ENCODE results near the gene AHCTF1.

DNA sequence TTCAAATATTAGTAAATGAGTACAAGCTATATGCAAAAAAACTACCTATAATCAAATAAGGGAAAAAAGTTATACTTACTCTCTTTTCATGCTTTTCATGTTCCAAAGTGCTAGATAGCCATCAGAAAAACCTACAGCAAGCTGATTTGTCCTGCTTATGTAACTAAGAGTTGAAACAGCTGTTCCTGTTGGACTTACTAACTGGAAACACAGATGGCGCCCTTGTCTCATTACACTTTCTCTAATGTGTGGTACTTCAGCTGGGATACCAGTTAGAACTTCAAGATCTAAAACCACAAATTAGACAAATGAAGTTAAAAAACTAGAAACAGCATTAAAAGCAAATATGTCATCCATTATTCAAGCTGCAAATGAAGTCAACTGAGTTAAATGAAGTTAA is 24.3 kb downstream of the AHCTF1 start:
- TF ChIP-seq, protein P1, sequence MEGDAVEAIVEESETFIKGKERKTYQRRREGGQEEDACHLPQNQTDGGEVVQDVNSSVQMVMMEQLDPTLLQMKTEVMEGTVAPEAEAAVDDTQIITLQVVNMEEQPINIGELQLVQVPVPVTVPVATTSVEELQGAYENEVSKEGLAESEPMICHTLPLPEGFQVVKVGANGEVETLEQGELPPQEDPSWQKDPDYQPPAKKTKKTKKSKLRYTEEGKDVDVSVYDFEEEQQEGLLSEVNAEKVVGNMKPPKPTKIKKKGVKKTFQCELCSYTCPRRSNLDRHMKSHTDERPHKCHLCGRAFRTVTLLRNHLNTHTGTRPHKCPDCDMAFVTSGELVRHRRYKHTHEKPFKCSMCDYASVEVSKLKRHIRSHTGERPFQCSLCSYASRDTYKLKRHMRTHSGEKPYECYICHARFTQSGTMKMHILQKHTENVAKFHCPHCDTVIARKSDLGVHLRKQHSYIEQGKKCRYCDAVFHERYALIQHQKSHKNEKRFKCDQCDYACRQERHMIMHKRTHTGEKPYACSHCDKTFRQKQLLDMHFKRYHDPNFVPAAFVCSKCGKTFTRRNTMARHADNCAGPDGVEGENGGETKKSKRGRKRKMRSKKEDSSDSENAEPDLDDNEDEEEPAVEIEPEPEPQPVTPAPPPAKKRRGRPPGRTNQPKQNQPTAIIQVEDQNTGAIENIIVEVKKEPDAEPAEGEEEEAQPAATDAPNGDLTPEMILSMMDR (IDR thresholded peaks at IDR 0.05): peak; percentile 36 to 50 (median 42)
- TF ChIP-seq POLR2A (IDR thresholded peaks at IDR 0.05): no peak

All from right lobe of liver (tissue), 4 donors.